Activated CD4-positive, alpha-beta T cell treated with anti-CD3 and anti-CD28 coated beads for 4 hours (primary cell): ENCODE results near the gene TRAPPC6A.

Source experiments
- DNase-seq, 2 donors: peaks; one replicate each; pipeline ENCODE4 v3.0.0-alpha.2; 2020

TRAPPC6A gene

GRCh38 chr19:45161738-45162607 is 16.1 kb downstream of the TRAPPC6A start:
- no peak for DNase-seq

GRCh38 chr19:45160870-45161737 is 16.9 kb downstream of the TRAPPC6A start, which contains the start of gene NKPD1:
NKPD1 (minus strand) TSS chr19:45160982; CDS start chr19:45160150, 832 bp downstream.
- no peak for DNase-seq

GRCh38 chr19:45159971-45160324 is 18.1 kb downstream of the TRAPPC6A start:
- DNase-seq: no peak

GRCh38 chr19:45159210-45159970 is 18.6 kb downstream of the TRAPPC6A start:
- DNase-seq: no peak

- no peak for DNase-seq
These were observed 19.4 kb downstream of the TRAPPC6A start for GRCh38 chr19:45158503-45159209.

- DNase-seq: no peak
These were observed 21.3 kb downstream of the TRAPPC6A start for GRCh38 chr19:45156751-45157150.

GRCh38 chr19:45156011-45156630 is 21.9 kb downstream of the TRAPPC6A start:
- DNase-seq: no peak

GRCh38 chr19:45154064-45154827 is 23.8 kb downstream of the TRAPPC6A start:
- DNase-seq: no peak

- peak; percentile 41 to 42 for DNase-seq
These were observed 24.5 kb downstream of the TRAPPC6A start for GRCh38 chr19:45153339-45154063.

GRCh38 chr19:45152504-45153338 is 25.3 kb downstream of the TRAPPC6A start:
- peak; percentile 38 to 52 for DNase-seq

GRCh38 chr19:45151821-45152503 is 26.1 kb downstream of the TRAPPC6A start:
- no peak for DNase-seq

- no peak for DNase-seq
These were observed 26.7 kb downstream of the TRAPPC6A start for GRCh38 chr19:45151320-45151719.

- no peak for DNase-seq
These were observed 27.2 kb downstream of the TRAPPC6A start for GRCh38 chr19:45150751-45151281.

GRCh38 chr19:45150180-45150579 is 27.9 kb downstream of the TRAPPC6A start:
- DNase-seq: no peak

- DNase-seq: no peak
These were observed 28.9 kb downstream of the TRAPPC6A start for GRCh38 chr19:45149129-45149528.

GRCh38 chr19:45147835-45148676 is 30.0 kb downstream of the TRAPPC6A start:
- no peak for DNase-seq

GRCh38 chr19:45146741-45147205 is 31.3 kb downstream of the TRAPPC6A start:
- DNase-seq: no peak
